ENCODE data around the gene FLRT1.

- TF ChIP-seq, protein P1, sequence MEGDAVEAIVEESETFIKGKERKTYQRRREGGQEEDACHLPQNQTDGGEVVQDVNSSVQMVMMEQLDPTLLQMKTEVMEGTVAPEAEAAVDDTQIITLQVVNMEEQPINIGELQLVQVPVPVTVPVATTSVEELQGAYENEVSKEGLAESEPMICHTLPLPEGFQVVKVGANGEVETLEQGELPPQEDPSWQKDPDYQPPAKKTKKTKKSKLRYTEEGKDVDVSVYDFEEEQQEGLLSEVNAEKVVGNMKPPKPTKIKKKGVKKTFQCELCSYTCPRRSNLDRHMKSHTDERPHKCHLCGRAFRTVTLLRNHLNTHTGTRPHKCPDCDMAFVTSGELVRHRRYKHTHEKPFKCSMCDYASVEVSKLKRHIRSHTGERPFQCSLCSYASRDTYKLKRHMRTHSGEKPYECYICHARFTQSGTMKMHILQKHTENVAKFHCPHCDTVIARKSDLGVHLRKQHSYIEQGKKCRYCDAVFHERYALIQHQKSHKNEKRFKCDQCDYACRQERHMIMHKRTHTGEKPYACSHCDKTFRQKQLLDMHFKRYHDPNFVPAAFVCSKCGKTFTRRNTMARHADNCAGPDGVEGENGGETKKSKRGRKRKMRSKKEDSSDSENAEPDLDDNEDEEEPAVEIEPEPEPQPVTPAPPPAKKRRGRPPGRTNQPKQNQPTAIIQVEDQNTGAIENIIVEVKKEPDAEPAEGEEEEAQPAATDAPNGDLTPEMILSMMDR (IDR thresholded peaks at IDR 0.05) = no peak
- TF ChIP-seq EZH2 (IDR thresholded peaks at IDR 0.05) = no peak
- TF ChIP-seq EZH2phosphoT487 (IDR thresholded peaks at IDR 0.05) = no peak
These were observed 31.1 kb upstream of the FLRT1 start for GRCh38 chr11:64004590-64004984.

Data from neural progenitor cell (in vitro differentiated cells).